Heart left ventricle (tissue), 13 donors: ENCODE data around the gene CEP85L.

Experiments
- POLR2A ChIP-seq, 2 donors: fragments of 450-650 bp; IDR thresholded peaks; one replicate each; pipeline ENCODE4 v1.6.1; 2017; ENCODE audit warnings: antibody characterized with exemption in 2 of 2, mild to moderate bottlenecking in 2 of 2, moderate library complexity in 2 of 2
- TF ChIP-seq, protein P1 (sequence below), 12 donors: fragments of 200-600 bp; sonication (generic) in 4 of 12; IDR thresholded peaks; one replicate each; pipeline versions ENCODE4 v1.5.0 to v1.8.0; 2018 to 2022; ENCODE audit warnings: antibody characterized with exemption in 12 of 12, mild to moderate bottlenecking in 5 of 12
- donor health status: ischemic (EF 13 %, LVEDD 7.1; RV severe dilation, severe dysfunction).
- donor health status: DM: no; HTN: yes; CAD: no.
- donor health status: DM: no; HTN: no; CAD: no.
- donor health status: ischemic (EF 25% LVEDD 6.9; RV normal size, moderate dysfunction).
- donor health status: ischemic (EF 25% LVEDD 5.7; RV mildly dilated, moderate dysfunction).
- donor health status: ischemic (EF 35%, LVEDD 5.7; RV mildly dilated, moderate dysfunction).
- donor health status: nonischemic (EF 11% LVEDD 7.7; RV severe dilation, severe dysfunction).
- donor health status: DM: yes; HTN: yes; CAD: no.
- donor health status: PGD.
- donor health status: ischemic (EF 29% LVEDD 5.4; RV normal size, mild dysfunction).
- donor health status: nonischemic (EF 23%, LVEDD 6.1; RV moderate dilation, normal function).

DNA sequence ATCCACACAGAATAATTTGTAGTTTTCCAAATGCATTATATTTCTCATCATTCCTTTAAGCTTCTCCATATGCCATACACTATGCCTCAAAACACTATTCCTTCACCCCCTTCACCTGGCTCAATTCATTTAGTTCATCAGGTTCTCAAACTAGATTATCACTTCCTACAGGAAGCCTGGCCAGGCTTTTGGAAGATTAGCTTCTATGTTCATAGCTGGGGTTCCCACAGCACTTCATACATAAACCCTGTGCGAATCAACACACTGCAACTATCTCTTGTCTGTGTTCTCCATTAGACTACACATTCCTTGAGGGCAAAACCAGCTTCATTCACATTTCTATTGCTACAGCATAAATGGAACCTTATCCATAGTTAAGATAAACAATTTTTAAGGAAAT lies 143.8 kb downstream of the CEP85L start:
- TF ChIP-seq POLR2A (IDR thresholded peaks at IDR 0.05) = no peak
- TF ChIP-seq, protein P1, sequence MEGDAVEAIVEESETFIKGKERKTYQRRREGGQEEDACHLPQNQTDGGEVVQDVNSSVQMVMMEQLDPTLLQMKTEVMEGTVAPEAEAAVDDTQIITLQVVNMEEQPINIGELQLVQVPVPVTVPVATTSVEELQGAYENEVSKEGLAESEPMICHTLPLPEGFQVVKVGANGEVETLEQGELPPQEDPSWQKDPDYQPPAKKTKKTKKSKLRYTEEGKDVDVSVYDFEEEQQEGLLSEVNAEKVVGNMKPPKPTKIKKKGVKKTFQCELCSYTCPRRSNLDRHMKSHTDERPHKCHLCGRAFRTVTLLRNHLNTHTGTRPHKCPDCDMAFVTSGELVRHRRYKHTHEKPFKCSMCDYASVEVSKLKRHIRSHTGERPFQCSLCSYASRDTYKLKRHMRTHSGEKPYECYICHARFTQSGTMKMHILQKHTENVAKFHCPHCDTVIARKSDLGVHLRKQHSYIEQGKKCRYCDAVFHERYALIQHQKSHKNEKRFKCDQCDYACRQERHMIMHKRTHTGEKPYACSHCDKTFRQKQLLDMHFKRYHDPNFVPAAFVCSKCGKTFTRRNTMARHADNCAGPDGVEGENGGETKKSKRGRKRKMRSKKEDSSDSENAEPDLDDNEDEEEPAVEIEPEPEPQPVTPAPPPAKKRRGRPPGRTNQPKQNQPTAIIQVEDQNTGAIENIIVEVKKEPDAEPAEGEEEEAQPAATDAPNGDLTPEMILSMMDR (IDR thresholded peaks at IDR 0.05) = no peak
